Neural progenitor cell (in vitro differentiated cells): ENCODE results near the gene LMO1.

ENCODE experiments used
- EZH2phosphoT487 ChIP-seq: fragments of 200-600 bp; sonication (generic); IDR thresholded peaks from 2 replicates; pipeline ENCODE4 v1.6.1; 2017; ENCODE audit warnings: antibody characterized with exemption
- TF ChIP-seq, protein P1 (sequence below): fragments of 200-600 bp; sonication (generic); IDR thresholded peaks from 2 replicates; pipeline ENCODE4 v1.5.1; 2017; ENCODE audit warnings: antibody characterized with exemption, mild to moderate bottlenecking

DNA sequence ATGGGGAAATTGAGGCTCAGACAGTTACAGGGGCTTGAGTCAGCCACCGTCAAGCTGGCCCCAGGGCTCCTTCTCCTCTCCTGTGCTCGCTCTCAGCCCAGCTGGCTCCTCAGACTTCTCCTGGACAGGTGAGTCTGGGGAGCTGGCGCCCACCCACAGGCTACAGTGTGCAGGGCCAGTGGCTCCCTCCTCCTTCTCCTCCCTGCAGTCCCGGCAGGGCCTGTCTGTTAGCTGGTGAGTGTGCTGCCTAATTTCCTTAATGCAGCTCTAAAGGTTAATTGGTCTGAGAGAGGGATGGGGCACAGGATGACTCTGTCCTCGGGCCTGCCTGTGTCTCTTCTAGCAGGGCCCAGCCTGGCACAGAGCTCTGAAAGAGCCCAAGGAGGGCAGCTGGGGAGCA, 31.7 kb downstream of the LMO1 start:
- TF ChIP-seq EZH2phosphoT487: no peak
- TF ChIP-seq, protein P1, sequence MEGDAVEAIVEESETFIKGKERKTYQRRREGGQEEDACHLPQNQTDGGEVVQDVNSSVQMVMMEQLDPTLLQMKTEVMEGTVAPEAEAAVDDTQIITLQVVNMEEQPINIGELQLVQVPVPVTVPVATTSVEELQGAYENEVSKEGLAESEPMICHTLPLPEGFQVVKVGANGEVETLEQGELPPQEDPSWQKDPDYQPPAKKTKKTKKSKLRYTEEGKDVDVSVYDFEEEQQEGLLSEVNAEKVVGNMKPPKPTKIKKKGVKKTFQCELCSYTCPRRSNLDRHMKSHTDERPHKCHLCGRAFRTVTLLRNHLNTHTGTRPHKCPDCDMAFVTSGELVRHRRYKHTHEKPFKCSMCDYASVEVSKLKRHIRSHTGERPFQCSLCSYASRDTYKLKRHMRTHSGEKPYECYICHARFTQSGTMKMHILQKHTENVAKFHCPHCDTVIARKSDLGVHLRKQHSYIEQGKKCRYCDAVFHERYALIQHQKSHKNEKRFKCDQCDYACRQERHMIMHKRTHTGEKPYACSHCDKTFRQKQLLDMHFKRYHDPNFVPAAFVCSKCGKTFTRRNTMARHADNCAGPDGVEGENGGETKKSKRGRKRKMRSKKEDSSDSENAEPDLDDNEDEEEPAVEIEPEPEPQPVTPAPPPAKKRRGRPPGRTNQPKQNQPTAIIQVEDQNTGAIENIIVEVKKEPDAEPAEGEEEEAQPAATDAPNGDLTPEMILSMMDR: no peak
